ENCODE results near the gene WNT2B. TPM values are rescaled to one million over a fixed set of nuclear protein-coding genes. Genes with fewer than 3 reads are reported as not detected.

WNT2B gene
- total RNA-seq, 2 donors from 2014 or later = 1.6 to 3.9 TPM

DNA sequence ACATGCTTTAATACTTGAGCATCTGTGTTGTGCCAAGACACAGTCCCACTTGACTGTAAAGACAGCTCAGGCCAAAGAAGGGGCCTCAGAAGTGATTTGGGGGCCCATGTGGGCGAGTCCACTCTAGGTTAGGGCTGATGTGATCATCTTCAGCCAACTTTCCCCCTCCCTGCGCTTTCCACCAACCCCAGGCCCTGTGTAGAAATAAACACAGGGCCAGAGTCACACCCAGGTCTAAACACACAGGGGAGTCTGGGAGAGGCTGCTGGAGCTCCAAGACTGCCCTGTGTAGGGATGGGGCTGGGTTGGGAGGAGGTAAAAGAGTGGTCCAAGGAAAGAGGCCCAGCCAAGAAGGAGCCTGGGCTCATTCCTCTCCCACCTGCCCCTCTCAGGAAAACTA is 2.5 kb upstream of the WNT2B start:
- DNase-seq (no peak), ATAC-seq (no peak)
- peaks cover 31% of the 10 kb centered on the region for H3K4me1 ChIP-seq
- H3K36me3 ChIP-seq (replicated peaks in 1 of 2; ENCODE audit: insufficient read depth in 1 of 2, low read depth in 2 of 2) = no peaks in the 10 kb centered on the region
- peaks cover 0 to 10% of the 10 kb centered on the region in 2 donors for H3K27me3 ChIP-seq
- no peak overlapping the region for H3K4me3 ChIP-seq
- H3K27ac ChIP-seq = no peak overlapping the region
- WGBS, 2 donors = 71 to 85% methylated on average over 1 to 2 of the region's 2 CpGs
- intact Hi-C loops (cut with DNase I) = no loop called here
- no peaks in the 10 kb centered on the region for H3K9me3 ChIP-seq
- TF ChIP-seq, protein P1, sequence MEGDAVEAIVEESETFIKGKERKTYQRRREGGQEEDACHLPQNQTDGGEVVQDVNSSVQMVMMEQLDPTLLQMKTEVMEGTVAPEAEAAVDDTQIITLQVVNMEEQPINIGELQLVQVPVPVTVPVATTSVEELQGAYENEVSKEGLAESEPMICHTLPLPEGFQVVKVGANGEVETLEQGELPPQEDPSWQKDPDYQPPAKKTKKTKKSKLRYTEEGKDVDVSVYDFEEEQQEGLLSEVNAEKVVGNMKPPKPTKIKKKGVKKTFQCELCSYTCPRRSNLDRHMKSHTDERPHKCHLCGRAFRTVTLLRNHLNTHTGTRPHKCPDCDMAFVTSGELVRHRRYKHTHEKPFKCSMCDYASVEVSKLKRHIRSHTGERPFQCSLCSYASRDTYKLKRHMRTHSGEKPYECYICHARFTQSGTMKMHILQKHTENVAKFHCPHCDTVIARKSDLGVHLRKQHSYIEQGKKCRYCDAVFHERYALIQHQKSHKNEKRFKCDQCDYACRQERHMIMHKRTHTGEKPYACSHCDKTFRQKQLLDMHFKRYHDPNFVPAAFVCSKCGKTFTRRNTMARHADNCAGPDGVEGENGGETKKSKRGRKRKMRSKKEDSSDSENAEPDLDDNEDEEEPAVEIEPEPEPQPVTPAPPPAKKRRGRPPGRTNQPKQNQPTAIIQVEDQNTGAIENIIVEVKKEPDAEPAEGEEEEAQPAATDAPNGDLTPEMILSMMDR (IDR thresholded peaks at IDR 0.05) = no peak
- TF ChIP-seq POLR2A (IDR thresholded peaks at IDR 0.05) = no peak

DNA sequence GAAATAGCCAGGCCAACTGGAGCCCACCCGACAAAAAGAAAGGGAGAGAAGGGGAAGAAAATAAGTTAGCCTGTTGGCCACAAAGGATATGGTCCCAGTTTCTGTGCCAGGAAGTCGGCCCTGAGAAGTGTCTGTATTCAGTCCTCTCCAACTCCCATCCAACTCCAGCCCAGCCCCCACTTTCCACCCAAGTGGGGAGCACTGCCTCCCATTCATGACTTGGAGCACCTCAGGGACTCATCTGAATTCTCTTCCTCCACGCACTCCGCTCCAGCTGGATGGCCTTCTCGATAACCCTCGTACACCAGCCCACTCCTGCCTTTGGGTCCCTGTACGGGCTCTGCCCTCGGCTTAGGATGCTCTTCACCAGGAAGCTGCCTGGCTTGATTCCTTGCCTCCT is 2.0 kb upstream of the WNT2B start:
- Histone ChIP-seq H3K27ac (no peak overlapping the region), H3K9me3 (no peaks in the 10 kb centered on the region), H3K4me1 (peaks cover 27% of the 10 kb centered on the region), H3K36me3 (replicated peaks in 1 of 2; ENCODE audit: insufficient read depth in 1 of 2, low read depth in 2 of 2) (no peaks in the 10 kb centered on the region), H3K4me3 (no peak overlapping the region), H3K27me3 (peaks cover 0 to 10% of the 10 kb centered on the region in 2 donors)
- DNase-seq = no peak
- intact Hi-C loops (cut with DNase I) = no loop called here
- WGBS, 2 donors = 92 to 93% methylated on average over 8 of the region's 8 CpGs
- no peak for TF ChIP-seq POLR2A (IDR thresholded peaks at IDR 0.05)
- no peak for ATAC-seq

DNA sequence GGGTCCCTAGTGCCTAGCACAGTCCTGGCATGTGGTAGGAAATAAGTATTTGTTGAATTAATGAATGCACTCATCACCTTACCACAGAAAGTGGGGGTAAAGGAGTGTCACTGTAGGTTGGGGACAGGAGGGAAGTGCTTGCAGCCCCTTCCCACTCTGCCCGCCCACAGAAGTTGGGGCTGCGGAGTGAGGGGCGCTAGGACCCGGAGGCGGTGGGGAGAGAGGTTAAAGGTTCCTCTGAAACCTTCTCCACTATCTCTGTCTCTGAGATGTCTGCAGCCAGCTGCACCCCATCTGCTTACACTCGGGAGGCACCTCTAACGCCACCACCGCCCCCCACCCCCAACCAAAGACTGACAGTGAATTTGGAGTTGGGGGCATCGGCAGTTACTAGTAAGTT is 1.4 kb upstream of the WNT2B start:
- whole genome bisulfite sequencing, 2 donors = 82 to 90% methylated on average over 9 of the region's 9 CpGs
- no peak for DNase-seq
- no peak for ATAC-seq
- intact Hi-C loops (cut with DNase I) = no loop called here
- Histone ChIP-seq H3K9me3 (no peaks in the 10 kb centered on the region), H3K4me1 (peaks cover 21% of the 10 kb centered on the region), H3K36me3 (replicated peaks in 1 of 2; ENCODE audit: insufficient read depth in 1 of 2, low read depth in 2 of 2) (no peaks in the 10 kb centered on the region), H3K4me3 (no peak overlapping the region), H3K27me3 (peaks cover 0 to 10% of the 10 kb centered on the region in 2 donors), H3K27ac (no peak overlapping the region)
- TF ChIP-seq, protein P1 (IDR thresholded peaks at IDR 0.05) = no peak
- no peak for TF ChIP-seq POLR2A (IDR thresholded peaks at IDR 0.05)

DNA sequence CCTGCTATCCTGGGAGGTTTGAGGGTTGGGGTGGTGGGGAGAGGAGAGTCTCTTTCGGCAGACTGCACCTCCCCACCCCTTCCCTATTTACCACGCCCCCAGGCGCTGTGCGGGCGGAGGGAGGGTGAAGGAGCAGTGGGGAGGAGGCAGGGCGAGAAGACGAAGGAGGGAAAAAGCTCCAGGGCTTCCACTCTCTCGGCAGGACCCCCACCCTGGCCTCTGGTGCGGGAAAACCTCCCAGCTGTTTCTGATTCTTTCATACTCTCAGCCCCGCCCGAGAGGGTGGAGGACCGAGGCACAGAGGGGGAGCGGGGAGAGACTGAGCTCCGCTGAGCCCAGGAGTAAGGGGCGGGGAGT is 866 bp upstream of the WNT2B start:
- no peak overlapping the region for H3K27ac ChIP-seq
- H3K36me3 ChIP-seq (replicated peaks in 1 of 2; ENCODE audit: insufficient read depth in 1 of 2, low read depth in 2 of 2) = no peaks in the 10 kb centered on the region
- no peak overlapping the region for H3K4me3 ChIP-seq
- no peak for TF ChIP-seq POLR2A (IDR thresholded peaks at IDR 0.05)
- TF ChIP-seq, protein P1 (IDR thresholded peaks at IDR 0.05) = no peak
- intact Hi-C loops (cut with DNase I) = no loop called here
- WGBS, 2 donors = 3% methylated on average over 15 of the region's 15 CpGs
- H3K27me3 ChIP-seq = peaks cover 0 to 10% of the 10 kb centered on the region in 2 donors
- no peaks in the 10 kb centered on the region for H3K9me3 ChIP-seq
- DNase-seq = no peak
- no peak for ATAC-seq
- peaks cover 18% of the 10 kb centered on the region for H3K4me1 ChIP-seq

DNA sequence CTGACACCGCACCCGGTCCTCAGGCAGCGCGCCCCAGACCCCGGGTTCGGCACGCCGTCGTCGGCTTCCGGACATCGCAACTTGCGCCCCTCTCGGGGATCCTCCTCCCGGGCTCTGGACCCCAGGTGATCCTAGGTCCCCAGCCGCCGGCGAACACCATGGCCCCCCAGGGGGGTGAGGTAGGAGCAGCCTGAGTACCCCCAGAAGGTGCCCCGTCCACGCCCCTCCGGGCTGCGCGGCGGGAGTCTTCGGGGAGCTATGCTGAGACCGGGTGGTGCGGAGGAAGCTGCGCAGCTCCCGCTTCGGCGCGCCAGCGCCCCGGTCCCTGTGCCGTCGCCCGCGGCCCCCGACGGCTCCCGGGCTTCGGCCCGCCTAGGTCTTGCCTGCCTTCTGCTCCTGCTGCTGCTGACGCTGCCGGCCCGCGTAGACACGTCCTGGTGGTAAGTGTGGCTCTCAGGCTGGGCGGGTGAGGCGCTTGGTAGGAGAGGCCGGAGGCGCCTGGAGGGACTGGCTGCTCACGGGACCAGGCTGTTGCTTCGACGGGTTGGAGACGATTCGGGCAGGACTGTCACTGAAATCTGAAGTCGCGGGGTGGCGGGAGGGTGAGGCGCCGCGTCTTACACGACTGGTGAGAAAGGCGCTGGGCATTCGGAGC is 367 bp downstream of the WNT2B start:
- no peak for TF ChIP-seq POLR2A (IDR thresholded peaks at IDR 0.05)
- TF ChIP-seq, protein P1 (IDR thresholded peaks at IDR 0.05) = no peak
- Histone ChIP-seq H3K27me3 (peaks cover 0 to 10% of the 10 kb centered on the region in 2 donors), H3K4me1 (peaks cover 18% of the 10 kb centered on the region), H3K9me3 (no peaks in the 10 kb centered on the region), H3K36me3 (replicated peaks in 1 of 2; ENCODE audit: insufficient read depth in 1 of 2, low read depth in 2 of 2) (no peaks in the 10 kb centered on the region), H3K27ac (no peak overlapping the region), H3K4me3 (peak overlapping the region; percentile 5 to 6)
- peak; percentile 34 for ATAC-seq
- peak in 1 of 4 donors; percentile 26 for DNase-seq
- intact Hi-C loops (cut with DNase I) = no loop called here
- WGBS, 2 donors = 22 to 52% methylated on average over 16 to 64 of the region's 66 CpGs
